Glomerular visceral epithelial cell (primary cell): Measurements from ENCODE around the gene APAF1.

Source experiments
- DNase-seq: peaks from one replicate; pipeline ENCODE4 v3.0.0-alpha.2; 2016; ENCODE audit errors: extremely low spot score

The APAF1 gene

GRCh38 chr12:98671459-98671858, 26.4 kb downstream of the APAF1 start:
- DNase-seq = no peak

GRCh38 chr12:98674841-98675240, 29.8 kb downstream of the APAF1 start:
- no peak for DNase-seq

- DNase-seq = no peak
Observed at GRCh38 chr12:98678236-98678945, 33.3 kb downstream of the APAF1 start.

GRCh38 chr12:98678946-98679610, 34.0 kb downstream of the APAF1 start:
- DNase-seq = no peak

GRCh38 chr12:98679611-98680005, 34.5 kb downstream of the APAF1 start:
- no peak for DNase-seq

- DNase-seq = no peak
Observed at GRCh38 chr12:98684199-98684598, 39.1 kb downstream of the APAF1 start.

- DNase-seq = no peak
Observed at GRCh38 chr12:98686603-98687002, 41.5 kb downstream of the APAF1 start.

- DNase-seq = no peak
Observed at GRCh38 chr12:98691351-98691750, 46.3 kb downstream of the APAF1 start.

- DNase-seq = no peak
Observed at GRCh38 chr12:98696036-98696646, 51.1 kb downstream of the APAF1 start.

- DNase-seq = no peak
Observed at GRCh38 chr12:98697209-98697608, 52.1 kb downstream of the APAF1 start.

GRCh38 chr12:98698603-98699463, 53.7 kb downstream of the APAF1 start:
- DNase-seq = peak; percentile 56

GRCh38 chr12:98699586-98699985, 54.5 kb downstream of the APAF1 start:
- no peak for DNase-seq

GRCh38 chr12:98701166-98701565, 56.1 kb downstream of the APAF1 start:
- DNase-seq = no peak

- DNase-seq = no peak
Observed at GRCh38 chr12:98709022-98709421, 63.9 kb downstream of the APAF1 start.

- no peak for DNase-seq
Observed at GRCh38 chr12:98714426-98714825, 69.3 kb downstream of the APAF1 start.

- DNase-seq = no peak
Observed at GRCh38 chr12:98719515-98720504, 74.7 kb downstream of the APAF1 start.

GRCh38 chr12:98721204-98721702, 76.2 kb downstream of the APAF1 start:
- DNase-seq = no peak

- DNase-seq = no peak
Observed at GRCh38 chr12:98724384-98725155, 79.5 kb downstream of the APAF1 start.

- DNase-seq = peak; percentile 55
Observed at GRCh38 chr12:98725476-98726247, 80.6 kb downstream of the APAF1 start.
